ENCODE results near the gene BCLAF1. TPM values are rescaled to one million over a fixed set of nuclear protein-coding genes. Genes with fewer than 3 reads are reported as not detected.
"Not testable (repeated sequence)": the region's sequence is repeated elsewhere in the genome, so short reads cannot be mapped to it uniquely, and the experiment has no call there.

BCLAF1 gene
- total RNA-seq, 1 donor from 2014 or later, result 155 TPM

- H3K4me1 Mint-ChIP-seq (ENCODE audit: unreplicated experiment), result peaks cover 19% of the 10 kb centered on the region
- no peaks in the 10 kb centered on the region for H3K27me3 Mint-ChIP-seq (ENCODE audit: unreplicated experiment)
- H3K36me3 Mint-ChIP-seq (ENCODE audit: unreplicated experiment), result no peaks in the 10 kb centered on the region
- H3K27ac Mint-ChIP-seq (ENCODE audit: unreplicated experiment), result no peak overlapping the region
- H3K4me3 Mint-ChIP-seq (ENCODE audit: unreplicated experiment), result peak overlapping the region; percentile 15
- H3K9me3 Mint-ChIP-seq (ENCODE audit: unreplicated experiment), result peaks cover 2% of the 10 kb centered on the region
- DNase-seq (ENCODE audit: extremely low spot score, unreplicated experiment), result no peak
- TF ChIP-seq, protein P1, sequence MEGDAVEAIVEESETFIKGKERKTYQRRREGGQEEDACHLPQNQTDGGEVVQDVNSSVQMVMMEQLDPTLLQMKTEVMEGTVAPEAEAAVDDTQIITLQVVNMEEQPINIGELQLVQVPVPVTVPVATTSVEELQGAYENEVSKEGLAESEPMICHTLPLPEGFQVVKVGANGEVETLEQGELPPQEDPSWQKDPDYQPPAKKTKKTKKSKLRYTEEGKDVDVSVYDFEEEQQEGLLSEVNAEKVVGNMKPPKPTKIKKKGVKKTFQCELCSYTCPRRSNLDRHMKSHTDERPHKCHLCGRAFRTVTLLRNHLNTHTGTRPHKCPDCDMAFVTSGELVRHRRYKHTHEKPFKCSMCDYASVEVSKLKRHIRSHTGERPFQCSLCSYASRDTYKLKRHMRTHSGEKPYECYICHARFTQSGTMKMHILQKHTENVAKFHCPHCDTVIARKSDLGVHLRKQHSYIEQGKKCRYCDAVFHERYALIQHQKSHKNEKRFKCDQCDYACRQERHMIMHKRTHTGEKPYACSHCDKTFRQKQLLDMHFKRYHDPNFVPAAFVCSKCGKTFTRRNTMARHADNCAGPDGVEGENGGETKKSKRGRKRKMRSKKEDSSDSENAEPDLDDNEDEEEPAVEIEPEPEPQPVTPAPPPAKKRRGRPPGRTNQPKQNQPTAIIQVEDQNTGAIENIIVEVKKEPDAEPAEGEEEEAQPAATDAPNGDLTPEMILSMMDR (IDR thresholded peaks at IDR 0.05), result peak; percentile 99
Observed at GRCh38 chr6:136226027-136226673, 63.5 kb downstream of the BCLAF1 start.

GRCh38 chr6:136225496-136225895 is 64.2 kb downstream of the BCLAF1 start:
- TF ChIP-seq, protein P1 (IDR thresholded peaks at IDR 0.05), result no peak
- Mint-ChIP-seq H3K27ac (ENCODE audit: unreplicated experiment) (no peak overlapping the region), H3K36me3 (ENCODE audit: unreplicated experiment) (no peaks in the 10 kb centered on the region), H3K27me3 (ENCODE audit: unreplicated experiment) (no peaks in the 10 kb centered on the region), H3K4me3 (ENCODE audit: unreplicated experiment) (no peak overlapping the region), H3K9me3 (ENCODE audit: unreplicated experiment) (peaks cover 3% of the 10 kb centered on the region), H3K4me1 (ENCODE audit: unreplicated experiment) (peaks cover 13% of the 10 kb centered on the region)
- no peak for DNase-seq (ENCODE audit: extremely low spot score, unreplicated experiment)

DNA sequence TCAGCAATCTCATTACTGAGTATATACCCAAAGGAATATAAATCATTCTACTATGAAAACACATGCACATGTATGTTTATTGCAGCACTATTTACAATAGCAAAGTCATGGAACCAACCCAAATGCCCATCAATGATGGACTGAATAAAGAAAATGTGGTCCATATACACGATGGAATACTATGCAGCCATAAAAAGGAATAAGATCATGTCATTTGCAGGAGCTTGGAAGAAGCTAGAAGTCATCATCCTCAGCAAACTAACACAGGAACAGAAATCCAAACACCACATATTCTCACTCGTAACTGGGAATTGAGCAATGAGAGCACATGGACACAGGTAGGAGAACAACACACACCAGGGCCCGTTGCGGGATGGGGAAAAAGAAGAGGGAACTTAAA is 64.7 kb downstream of the BCLAF1 start:
- not testable (repeated sequence) for H3K9me3 Mint-ChIP-seq (ENCODE audit: unreplicated experiment); H3K27ac Mint-ChIP-seq (ENCODE audit: unreplicated experiment); H3K36me3 Mint-ChIP-seq (ENCODE audit: unreplicated experiment); H3K27me3 Mint-ChIP-seq (ENCODE audit: unreplicated experiment); H3K4me3 Mint-ChIP-seq (ENCODE audit: unreplicated experiment); DNase-seq (ENCODE audit: extremely low spot score, unreplicated experiment)
- H3K4me1 Mint-ChIP-seq (ENCODE audit: unreplicated experiment), result peaks cover 11% of the 10 kb centered on the region

DNA sequence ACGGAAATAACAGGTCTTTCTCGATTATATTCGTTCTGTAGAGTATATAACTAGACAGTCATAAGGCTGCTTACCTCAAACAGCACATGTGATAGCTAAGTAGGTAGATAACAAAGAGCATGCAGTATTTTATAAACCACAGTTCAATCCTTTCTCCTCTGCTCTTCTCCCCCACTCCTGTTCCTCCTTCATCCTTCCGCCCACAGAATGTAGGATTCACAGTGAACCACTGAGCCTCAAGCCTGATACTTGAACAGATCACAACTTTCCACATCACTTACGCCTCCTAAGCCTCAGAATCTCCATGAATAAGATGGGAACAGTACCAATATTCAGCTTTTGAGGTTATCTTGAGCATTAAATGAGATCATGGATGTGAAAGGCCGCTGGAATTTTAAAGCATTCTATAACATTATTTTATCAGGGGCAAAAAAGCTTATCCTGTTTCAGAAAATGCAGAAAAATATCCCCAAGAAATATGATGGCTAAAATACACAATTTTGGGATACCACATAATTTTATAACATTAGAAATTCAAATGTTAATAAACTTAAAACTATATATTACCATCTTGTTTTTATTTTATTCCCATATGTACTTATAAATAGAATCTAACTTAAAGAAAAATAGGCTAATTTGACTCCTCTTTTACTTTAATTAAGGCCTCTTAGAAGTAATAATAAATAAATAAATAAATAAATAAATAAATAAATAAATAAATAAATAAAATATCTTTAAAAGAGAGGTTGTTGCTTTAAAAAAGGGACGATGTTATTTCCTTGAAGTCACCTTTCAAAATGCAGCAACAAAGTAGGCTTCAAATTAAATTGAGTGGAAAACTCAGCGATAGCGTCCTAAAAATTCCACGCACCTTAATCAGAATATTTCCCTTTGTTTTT is 72.9 kb downstream of the BCLAF1 start:
- TF ChIP-seq, protein P1 (IDR thresholded peaks at IDR 0.05), result no peak
- Mint-ChIP-seq H3K27me3 (ENCODE audit: unreplicated experiment) (no peaks in the 10 kb centered on the region), H3K36me3 (ENCODE audit: unreplicated experiment) (no peaks in the 10 kb centered on the region), H3K27ac (ENCODE audit: unreplicated experiment) (no peak overlapping the region), H3K9me3 (ENCODE audit: unreplicated experiment) (peaks cover 3% of the 10 kb centered on the region), H3K4me3 (ENCODE audit: unreplicated experiment) (no peak overlapping the region), H3K4me1 (ENCODE audit: unreplicated experiment) (no peaks in the 10 kb centered on the region)
- no peak for DNase-seq (ENCODE audit: extremely low spot score, unreplicated experiment)

DNA sequence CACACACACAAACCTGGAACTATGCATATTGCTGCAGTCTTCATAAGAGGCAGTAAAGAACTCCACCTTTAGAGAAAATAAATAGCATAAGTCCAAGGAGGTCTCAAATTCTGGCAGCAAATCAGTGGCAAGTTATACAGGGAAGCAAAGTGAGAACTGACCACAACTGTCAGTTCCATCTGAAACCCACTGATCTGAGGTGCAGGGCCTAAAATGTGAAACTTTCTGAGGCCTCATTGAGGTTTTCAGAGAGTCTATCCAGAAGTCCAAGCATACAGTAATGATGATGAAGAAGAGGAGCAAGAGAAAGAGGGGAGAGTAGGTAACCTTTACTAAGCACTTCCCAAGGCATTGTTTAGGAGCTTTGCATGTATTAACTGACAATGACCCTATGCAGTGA is 75.8 kb downstream of the BCLAF1 start:
- H3K36me3 Mint-ChIP-seq (ENCODE audit: unreplicated experiment), result no peaks in the 10 kb centered on the region

More for the DNA sequence above, 75.8 kb downstream of the BCLAF1 start:
- Mint-ChIP-seq H3K4me3 (ENCODE audit: unreplicated experiment) (no peak overlapping the region), H3K9me3 (ENCODE audit: unreplicated experiment) (no peaks in the 10 kb centered on the region), H3K4me1 (ENCODE audit: unreplicated experiment) (peaks cover 2% of the 10 kb centered on the region), H3K27ac (ENCODE audit: unreplicated experiment) (no peak overlapping the region), H3K27me3 (ENCODE audit: unreplicated experiment) (no peaks in the 10 kb centered on the region)
- TF ChIP-seq, protein P1 (IDR thresholded peaks at IDR 0.05), result no peak
- DNase-seq (ENCODE audit: extremely low spot score, unreplicated experiment), result no peak

Measured in osteocyte (in vitro differentiated cells).